HEK293T (cell line): Measurements from ENCODE around the gene SIAH3.

Source experiments
- ARNT ChIP-seq: fragments of 450-650 bp; IDR thresholded peaks from 2 replicates; pipeline ENCODE4 v1.6.1; 2017; ENCODE audit warnings: mild to moderate bottlenecking
- BHLHE40 ChIP-seq: fragments of 450-650 bp; IDR thresholded peaks from 2 replicates; pipeline ENCODE4 v1.6.1; 2016; ENCODE audit warnings: mild to moderate bottlenecking, moderate library complexity, borderline replicate concordance
- ELF4 ChIP-seq: fragments of 450-650 bp; IDR thresholded peaks from 2 replicates; pipeline ENCODE4 v1.6.1; 2017; ENCODE audit warnings: antibody characterized with exemption
- FOXA1 ChIP-seq: fragments of 450-650 bp; IDR thresholded peaks from 2 replicates; pipeline ENCODE4 v1.6.1; 2016; ENCODE audit warnings: mild to moderate bottlenecking
- FOXK2 ChIP-seq: fragments of 450-650 bp; IDR thresholded peaks from 2 replicates; pipeline ENCODE4 v1.6.1; 2016; ENCODE audit warnings: mild to moderate bottlenecking
- FOXM1 ChIP-seq: fragments of 450-650 bp; IDR thresholded peaks from 2 replicates; pipeline ENCODE4 v1.6.1; 2017; ENCODE audit warnings: mild to moderate bottlenecking, borderline replicate concordance
- HDGF ChIP-seq: fragments of 450-650 bp; IDR thresholded peaks from 2 replicates; pipeline ENCODE4 v1.6.1; 2017; ENCODE audit warnings: antibody characterized with exemption, borderline replicate concordance
- L3MBTL2 ChIP-seq: fragments of 450-650 bp; conservative IDR thresholded peaks from 2 replicates; pipeline ENCODE4 v1.6.1; 2016; ENCODE audit warnings: mild to moderate bottlenecking
- LEF1 ChIP-seq: fragments of 450-650 bp; IDR thresholded peaks from 2 replicates; pipeline ENCODE4 v1.6.1; 2017; ENCODE audit warnings: mild to moderate bottlenecking, borderline replicate concordance
- SP1 ChIP-seq: fragments of 450-650 bp; IDR thresholded peaks from 2 replicates; pipeline ENCODE4 v1.6.1; 2017
- SUZ12 ChIP-seq: fragments of 450-650 bp; IDR thresholded peaks from 2 replicates; pipeline ENCODE4 v1.6.1; 2016; ENCODE audit warnings: mild to moderate bottlenecking
- TARDBP ChIP-seq: fragments of 450-650 bp; IDR thresholded peaks from 2 replicates; pipeline ENCODE4 v1.6.1; 2016
- ZNF384 ChIP-seq: fragments of 450-650 bp; IDR thresholded peaks from 2 replicates; pipeline ENCODE4 v1.6.1; 2016
- TF ChIP-seq, protein P1 (sequence below): fragments of 450-650 bp; IDR thresholded peaks from 2 replicates; pipeline ENCODE4 v1.6.1; 2016

GRCh38 chr13:45881353-45881752, 29.8 kb upstream of the SIAH3 start:
- TF ChIP-seq BHLHE40 = no peak
- TF ChIP-seq ZNF384 = no peak
- TF ChIP-seq LEF1 = no peak
- TF ChIP-seq FOXK2 = no peak
- TF ChIP-seq ELF4 = no peak
- no peak for TF ChIP-seq SUZ12
- no peak for TF ChIP-seq ARNT
- TF ChIP-seq SP1 = no peak
- TF ChIP-seq TARDBP = no peak
- TF ChIP-seq FOXA1 = no peak
- TF ChIP-seq FOXM1 = no peak
- TF ChIP-seq, protein P1, sequence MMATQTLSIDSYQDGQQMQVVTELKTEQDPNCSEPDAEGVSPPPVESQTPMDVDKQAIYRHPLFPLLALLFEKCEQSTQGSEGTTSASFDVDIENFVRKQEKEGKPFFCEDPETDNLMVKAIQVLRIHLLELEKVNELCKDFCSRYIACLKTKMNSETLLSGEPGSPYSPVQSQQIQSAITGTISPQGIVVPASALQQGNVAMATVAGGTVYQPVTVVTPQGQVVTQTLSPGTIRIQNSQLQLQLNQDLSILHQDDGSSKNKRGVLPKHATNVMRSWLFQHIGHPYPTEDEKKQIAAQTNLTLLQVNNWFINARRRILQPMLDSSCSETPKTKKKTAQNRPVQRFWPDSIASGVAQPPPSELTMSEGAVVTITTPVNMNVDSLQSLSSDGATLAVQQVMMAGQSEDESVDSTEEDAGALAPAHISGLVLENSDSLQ = no peak
- TF ChIP-seq HDGF = no peak
- no peak for TF ChIP-seq L3MBTL2
